GM18951 (cell line): ENCODE data around the gene ERBIN.
"Not testable (repeated sequence)": the region's sequence is repeated elsewhere in the genome, so short reads cannot be mapped to it uniquely, and the experiment has no call there.

Experiments
- POLR2A ChIP-seq: IDR thresholded peaks from 4 replicates; pipeline ENCODE4 v1.6.1; 2011; ENCODE audit warnings: mild to moderate bottlenecking; ENCODE audit not compliant: insufficient read length, insufficient read depth; ENCODE audit errors: extremely low read depth
- in situ Hi-C: fragments of 300-500 bp; cut with MboI; formaldehyde crosslinking; loops from one replicate; pipeline ENCODE4 v1.12.0; 2022; ENCODE audit warnings: low sequenced_read_pairs, mixed read lengths, inconsistent platforms; ENCODE audit not compliant: unreplicated experiment

The ERBIN gene

GRCh38 chr5:65927503-65928321 lies 1.3 kb downstream of the ERBIN start:
- TF ChIP-seq POLR2A, result no peak
- in situ Hi-C loops, result no loop called here

GRCh38 chr5:65928322-65928752 lies 2.0 kb downstream of the ERBIN start:
- in situ Hi-C loops, result no loop called here
- no peak for TF ChIP-seq POLR2A

- TF ChIP-seq POLR2A, result no peak
- in situ Hi-C loops, result no loop called here
Measured at GRCh38 chr5:65928860-65929259, 2.5 kb downstream of the ERBIN start.

- in situ Hi-C loops, result no loop called here
- no peak for TF ChIP-seq POLR2A
Measured at GRCh38 chr5:65932676-65933075, 6.3 kb downstream of the ERBIN start.

- TF ChIP-seq POLR2A, result no peak
- in situ Hi-C loops, result no loop called here
Measured at GRCh38 chr5:65933295-65933694, 6.9 kb downstream of the ERBIN start.

- in situ Hi-C loops, result no loop called here
- TF ChIP-seq POLR2A, result no peak
Measured at GRCh38 chr5:65938256-65938655, 11.9 kb downstream of the ERBIN start.

- TF ChIP-seq POLR2A, result no peak
- in situ Hi-C loops, result no loop called here
Measured at GRCh38 chr5:65943771-65944170, 17.4 kb downstream of the ERBIN start.

GRCh38 chr5:65946198-65946745 lies 19.9 kb downstream of the ERBIN start:
- in situ Hi-C loops, result no loop called here
- TF ChIP-seq POLR2A, result no peak

- in situ Hi-C loops, result no loop called here
- TF ChIP-seq POLR2A, result no peak
Measured at GRCh38 chr5:65948115-65948747, 21.9 kb downstream of the ERBIN start.

- no peak for TF ChIP-seq POLR2A
- in situ Hi-C loops, result no loop called here
Measured at GRCh38 chr5:65951330-65951729, 25.0 kb downstream of the ERBIN start.

- in situ Hi-C loops, result no loop called here
- no peak for TF ChIP-seq POLR2A
Measured at GRCh38 chr5:65952259-65952658, 25.9 kb downstream of the ERBIN start.

- TF ChIP-seq POLR2A, result no peak
- in situ Hi-C loops, result no loop called here
Measured at GRCh38 chr5:65954200-65954599, 27.8 kb downstream of the ERBIN start.

GRCh38 chr5:65955746-65956145 lies 29.4 kb downstream of the ERBIN start:
- TF ChIP-seq POLR2A, result no peak

GRCh38 chr5:65957703-65958102 lies 31.3 kb downstream of the ERBIN start:
- in situ Hi-C loops, result not testable (repeated sequence)

More at GRCh38 chr5:65955746-65956145, 29.4 kb downstream of the ERBIN start:
- in situ Hi-C loops, result no loop called here
